Jurkat, Clone E6-1 (cell line): ENCODE data around the gene HOXB5. TPM values are rescaled to one million over a fixed set of nuclear protein-coding genes. Genes with fewer than 3 reads are reported as not detected.

Experiments used
- DNase-seq: peaks from one replicate; pipeline ENCODE4 v3.0.0-alpha.2; 2011; ENCODE audit warnings: low read depth, low spot score
- H3K4me3 ChIP-seq: 2 replicates; pipeline ENCODE4 v1.5.1; 2011; ENCODE audit warnings: mild to moderate bottlenecking, low read length, control low read depth, moderate library complexity
- polyA plus RNA-seq: library from polyadenylated mRNA; unstranded; fragments of >200 nt; gene quantifications from one replicate; pipeline ENCODE4 v1.2.1, GENCODE V29; 2012; ENCODE audit warnings: missing spikeins; ENCODE audit not compliant: insufficient read length, insufficient read depth

The HOXB5 gene
- not detected for polyA plus RNA-seq

- no peak for DNase-seq
- H3K4me3 ChIP-seq = peak within 1 kb of the TSS; percentile 49
These were observed at the start of gene HOXB5 for GRCh38 chr17:48593126-48593829. Gene HOXB5, minus strand, starts transcription at chr17:48593779. Its CDS starts 97 bp downstream, at chr17:48593682.

GRCh38 chr17:48642843-48643696, 49.5 kb upstream of the HOXB5 start:
- no peak overlapping the region for H3K4me3 ChIP-seq
- DNase-seq = no peak

DNA sequence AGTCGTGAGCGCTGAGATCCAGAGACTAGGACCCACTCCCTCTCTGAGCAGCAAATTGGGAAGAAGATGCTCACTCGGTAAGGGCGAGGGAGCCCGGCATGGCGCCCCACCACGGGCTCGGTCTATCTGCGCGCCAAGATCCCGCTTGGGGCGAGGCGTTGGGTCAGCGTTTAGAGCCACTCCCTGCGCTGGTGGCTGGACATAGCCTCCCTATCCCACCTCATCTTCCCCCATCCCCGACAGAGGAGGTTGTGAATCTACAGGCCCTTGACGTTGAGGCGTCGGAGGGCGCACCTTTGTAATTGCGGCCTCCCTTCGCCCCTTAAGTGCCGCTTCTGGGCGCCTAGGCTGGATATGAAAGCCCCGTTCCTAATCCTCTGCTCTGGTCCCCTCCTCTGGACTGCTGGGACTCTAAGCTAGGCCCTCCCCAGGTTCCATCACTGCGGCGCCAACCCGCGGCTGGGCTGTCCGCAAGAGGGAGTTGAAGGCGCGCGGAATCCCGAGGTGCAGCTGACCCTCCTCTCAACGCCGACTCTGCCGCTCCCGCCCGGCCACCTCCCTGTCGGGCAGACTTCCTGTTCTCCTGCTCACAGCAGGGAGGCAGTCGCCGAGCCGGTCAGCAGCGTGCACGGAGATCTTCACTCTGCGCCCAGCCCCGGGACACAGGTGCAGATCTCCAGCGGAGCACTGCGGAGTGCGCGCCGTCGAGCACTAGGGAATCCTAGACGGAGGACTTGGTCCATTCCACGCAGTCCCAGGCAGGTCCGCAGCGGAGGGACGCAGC, 48.7 kb upstream of the HOXB5 start:
- H3K4me3 ChIP-seq = no peak overlapping the region
- no peak for DNase-seq

DNA sequence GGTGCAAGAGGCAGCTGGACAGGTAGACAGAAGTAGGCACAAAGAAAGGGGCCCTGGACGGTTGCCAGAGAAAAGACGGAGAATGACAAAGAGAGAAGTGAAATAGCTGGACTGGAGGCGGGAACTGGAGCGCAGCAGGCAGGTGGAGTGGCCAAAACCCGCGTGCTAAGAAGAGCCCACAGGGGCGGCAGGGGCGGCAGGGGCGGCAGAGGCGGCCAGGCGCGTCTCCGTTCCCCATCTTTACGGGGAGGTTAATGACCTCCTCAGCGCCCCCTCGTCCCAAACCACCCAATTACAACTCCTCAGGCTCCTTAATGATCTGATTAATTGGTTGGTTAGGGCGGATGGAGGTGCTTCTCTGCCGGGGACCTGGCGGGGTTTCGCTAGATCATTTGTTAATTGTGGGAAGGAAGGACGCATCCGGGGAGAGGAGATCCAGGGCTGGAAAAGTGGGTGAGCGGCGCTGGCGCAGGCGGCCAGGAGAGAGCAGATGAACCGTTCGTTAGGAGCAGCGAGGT, 48.0 kb upstream of the HOXB5 start:
- H3K4me3 ChIP-seq = no peak overlapping the region
- no peak for DNase-seq

DNA sequence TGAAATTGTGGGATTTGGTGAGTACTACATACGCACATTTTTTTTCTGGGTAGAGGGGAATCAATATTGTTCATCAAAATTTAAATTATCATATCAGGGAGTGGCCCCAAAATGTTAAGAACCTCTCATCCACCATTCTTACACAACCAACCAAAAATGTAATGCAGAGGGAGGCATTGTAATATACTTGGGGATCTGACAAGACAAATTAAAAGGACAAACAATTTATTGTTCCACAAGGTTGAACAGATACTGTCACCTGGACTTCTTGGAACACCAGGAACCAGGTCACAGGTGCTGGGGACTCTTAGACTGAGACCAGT, 47.2 kb upstream of the HOXB5 start:
- no peak overlapping the region for H3K4me3 ChIP-seq
- no peak for DNase-seq

GRCh38 chr17:48639982-48640857, 46.6 kb upstream of the HOXB5 start:
- no peak overlapping the region for H3K4me3 ChIP-seq
- DNase-seq = no peak

- no peak overlapping the region for H3K4me3 ChIP-seq
- DNase-seq = no peak
These were observed 45.6 kb upstream of the HOXB5 start for GRCh38 chr17:48639136-48639535.

- DNase-seq = no peak
- no peak overlapping the region for H3K4me3 ChIP-seq
These were observed 44.0 kb upstream of the HOXB5 start for GRCh38 chr17:48637323-48638260.

- peak; percentile 65 for DNase-seq
- no peak overlapping the region for H3K4me3 ChIP-seq
These were observed 42.8 kb upstream of the HOXB5 start for GRCh38 chr17:48636177-48637018.

DNA sequence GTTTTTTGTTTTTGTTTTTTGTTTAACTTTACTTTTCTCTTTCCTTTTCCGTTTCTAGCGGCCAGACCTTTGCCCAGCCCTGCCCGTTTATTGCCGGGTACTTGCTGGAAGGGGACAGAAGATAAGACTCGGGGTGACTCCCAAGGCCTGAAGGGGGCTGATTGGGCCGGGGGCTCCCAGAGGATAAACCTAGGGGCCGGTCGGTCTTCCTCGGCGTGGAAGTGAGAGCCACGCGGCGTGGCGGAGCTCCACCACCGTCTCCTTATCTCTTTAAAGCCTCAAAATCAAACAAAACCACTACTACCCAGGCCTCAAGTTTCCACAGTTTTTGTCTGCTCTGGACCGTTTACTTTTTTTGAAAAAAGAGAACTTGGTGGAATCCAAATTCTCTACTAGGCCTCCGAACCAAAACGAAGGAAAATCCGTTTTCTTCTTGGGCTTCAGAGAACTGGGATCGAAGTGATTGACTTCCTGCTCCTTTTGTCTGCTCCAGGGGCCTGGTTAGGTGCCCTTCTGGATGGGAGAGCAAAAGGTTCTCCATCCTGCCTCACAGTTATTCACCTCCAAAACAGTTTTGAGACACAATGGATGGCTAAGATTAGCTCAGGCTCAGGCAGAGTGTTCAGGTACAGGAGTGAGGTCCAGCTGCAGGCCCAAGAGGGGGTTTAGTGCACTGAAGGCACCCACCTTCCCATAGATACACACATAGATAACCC, 41.1 kb upstream of the HOXB5 start:
- no peak for DNase-seq
- H3K4me3 ChIP-seq = no peak overlapping the region

DNA sequence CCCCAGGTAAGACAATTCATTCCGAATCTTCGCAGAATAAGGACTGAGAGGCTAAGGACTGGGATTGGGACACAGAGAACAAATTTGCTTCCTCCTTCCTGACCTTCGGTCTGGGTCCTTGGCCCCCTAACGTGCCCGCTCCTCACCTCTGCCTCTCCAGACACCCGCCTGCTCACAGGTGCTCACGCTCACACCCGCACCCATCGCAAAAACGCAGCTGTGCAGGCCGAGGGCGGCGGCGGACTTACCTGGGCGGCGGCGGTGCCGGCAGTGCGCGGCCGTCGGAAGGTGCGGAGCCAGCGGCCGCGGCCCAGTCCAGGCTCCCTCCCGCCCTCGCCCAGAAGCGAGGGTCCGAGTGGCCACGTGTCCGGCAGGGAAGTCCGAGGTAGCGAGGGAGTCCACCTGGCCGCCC, 39.7 kb upstream of the HOXB5 start:
- no peak overlapping the region for H3K4me3 ChIP-seq
- DNase-seq = no peak

- no peak for DNase-seq
- no peak overlapping the region for H3K4me3 ChIP-seq
These were observed 39.1 kb upstream of the HOXB5 start for GRCh38 chr17:48632579-48633265.

- H3K4me3 ChIP-seq = no peak overlapping the region
- no peak for DNase-seq
These were observed 38.4 kb upstream of the HOXB5 start for GRCh38 chr17:48631693-48632578.

- no peak for DNase-seq
These were observed 37.5 kb upstream of the HOXB5 start for GRCh38 chr17:48630925-48631692.

More at GRCh38 chr17:48630925-48631692, 37.5 kb upstream of the HOXB5 start:
- H3K4me3 ChIP-seq = no peak overlapping the region
